Anterior cingulate cortex (tissue), 58 donors: ENCODE measurements around the gene MMP11.

Experiments used
- DNase-seq, 58 donors: peaks; one replicate each; lab custom pipeline; 2025; lab: John Stamatoyannopoulos, UW

MMP11 gene

DNA sequence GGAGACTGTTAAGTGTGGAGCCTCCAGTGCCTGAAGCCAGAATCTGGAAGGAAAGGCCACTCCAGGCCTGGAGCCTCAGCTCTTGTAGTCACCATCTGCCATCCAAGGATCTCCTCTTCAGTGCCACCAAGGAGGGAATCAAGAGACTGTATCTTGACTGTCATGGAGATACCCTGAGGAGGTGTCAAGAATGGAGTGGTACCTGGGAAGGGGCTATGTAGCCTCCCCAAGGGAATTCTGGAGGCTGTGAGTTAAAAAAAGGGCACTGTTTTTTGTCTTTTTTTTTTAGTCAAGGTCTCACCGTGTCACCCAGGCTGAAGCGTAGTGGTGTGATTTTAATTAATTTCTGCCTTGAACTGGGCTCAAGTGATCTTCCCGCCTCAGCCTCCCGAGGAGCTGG, 13.1 kb upstream of the MMP11 start:
- no peak for DNase-seq

GRCh38 chr22:23760056-23760455, 12.6 kb upstream of the MMP11 start:
- DNase-seq: no peak

DNA sequence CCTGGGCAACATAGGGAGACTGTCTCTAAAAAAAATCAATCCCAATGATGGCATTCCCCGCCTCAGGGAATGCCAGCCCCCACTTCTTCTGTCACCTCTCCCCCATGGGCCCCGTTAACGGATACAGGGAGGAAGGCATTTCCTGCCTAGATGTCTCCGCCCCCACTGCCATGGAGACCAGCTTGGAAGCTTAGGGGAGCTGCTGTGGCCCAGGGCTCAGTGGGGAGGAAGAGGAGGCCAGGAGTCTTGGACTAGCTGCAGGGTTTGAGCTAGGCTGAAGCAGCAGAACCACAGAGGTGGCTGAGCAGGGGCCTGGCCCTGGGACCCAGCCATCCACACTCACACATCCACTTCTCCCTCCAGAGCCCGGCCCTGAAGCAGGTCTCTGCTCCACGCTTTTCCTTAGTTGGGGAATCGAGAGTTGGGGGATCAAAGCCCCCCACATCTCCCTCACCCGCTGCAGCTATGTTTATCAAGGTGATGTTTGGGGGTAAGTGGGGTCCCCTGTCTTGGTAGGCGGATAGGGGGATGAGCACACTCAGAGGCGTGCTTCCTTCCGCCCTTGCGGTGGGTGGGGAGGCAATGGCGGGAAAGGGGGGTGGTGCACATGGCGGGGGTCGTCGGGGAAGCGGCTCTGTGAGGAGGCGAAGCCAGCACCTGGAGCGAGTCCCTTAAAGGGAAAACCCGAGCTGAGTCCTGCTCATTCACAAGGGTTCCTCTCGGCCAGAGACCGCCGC, 9.6 kb upstream of the MMP11 start, which contains the start of gene C22orf15:
Gene C22orf15, plus strand, starts transcription at position 149 of the 737 bp plus-strand sequence. Its CDS starts 317 bp downstream, at position 466.
- peak in 6 of 58 donors; percentile 14 to 41 (median 27) for DNase-seq

GRCh38 chr22:23763579-23763945, 9.1 kb upstream of the MMP11 start:
- DNase-seq: peak in 2 of 58 donors; percentile 4 to 49

- no peak for DNase-seq
Measured at GRCh38 chr22:23763954-23764353, 8.7 kb upstream of the MMP11 start.

GRCh38 chr22:23764899-23765881, 7.5 kb upstream of the MMP11 start:
- DNase-seq: no peak

GRCh38 chr22:23767303-23767672, 5.4 kb upstream of the MMP11 start:
- no peak for DNase-seq

GRCh38 chr22:23767673-23768548, 4.7 kb upstream of the MMP11 start, which contains the start of gene CHCHD10:
TSS of gene CHCHD10 (minus strand) at chr22:23767972. CDS start at chr22:23767874, 98 bp downstream.
- DNase-seq: peak; percentile 41 to 91 (median 82)

GRCh38 chr22:23769321-23769965, 3.2 kb upstream of the MMP11 start:
- no peak for DNase-seq

GRCh38 chr22:23772315-23772648, 367 bp upstream of the MMP11 start:
- DNase-seq: no peak

DNA sequence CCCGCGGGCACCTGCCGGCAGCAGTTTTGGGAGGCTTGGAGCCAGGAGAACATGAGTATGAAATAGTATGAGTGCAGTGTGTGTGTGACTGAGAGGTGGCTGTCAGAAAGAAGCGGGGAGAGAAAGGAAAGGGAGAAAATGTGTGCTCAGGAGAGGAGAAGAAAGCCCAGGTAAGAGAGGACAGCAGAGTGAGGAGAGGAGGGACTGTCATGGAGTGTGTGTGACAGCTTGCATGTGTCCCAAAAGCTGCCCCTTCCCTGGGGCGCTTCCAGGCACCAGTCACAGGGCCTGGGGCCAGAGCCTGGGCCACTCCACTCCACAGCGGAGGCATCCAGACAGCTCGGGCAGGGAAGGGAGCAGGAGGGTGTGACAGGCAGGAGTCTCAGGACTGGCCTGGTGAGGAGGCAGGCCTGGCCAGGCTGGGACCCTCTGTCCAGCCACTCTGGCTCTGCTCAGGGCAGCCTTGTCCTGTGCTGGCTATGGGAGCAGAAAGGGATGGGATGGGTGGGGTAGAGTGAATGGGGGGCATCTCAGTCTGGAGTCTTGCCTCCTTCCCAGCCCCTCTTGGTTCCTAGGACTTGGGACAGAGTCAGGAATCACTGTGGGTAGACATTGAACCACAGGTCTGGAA, 949 bp downstream of the MMP11 start:
- DNase-seq: no peak

GRCh38 chr22:23774114-23774921, 1.7 kb downstream of the MMP11 start:
- DNase-seq: no peak

GRCh38 chr22:23774922-23775436, 2.3 kb downstream of the MMP11 start:
- DNase-seq: no peak

GRCh38 chr22:23775779-23776375, 3.2 kb downstream of the MMP11 start:
- DNase-seq: no peak

- DNase-seq: no peak
Measured at GRCh38 chr22:23777776-23778576, 5.3 kb downstream of the MMP11 start.

DNA sequence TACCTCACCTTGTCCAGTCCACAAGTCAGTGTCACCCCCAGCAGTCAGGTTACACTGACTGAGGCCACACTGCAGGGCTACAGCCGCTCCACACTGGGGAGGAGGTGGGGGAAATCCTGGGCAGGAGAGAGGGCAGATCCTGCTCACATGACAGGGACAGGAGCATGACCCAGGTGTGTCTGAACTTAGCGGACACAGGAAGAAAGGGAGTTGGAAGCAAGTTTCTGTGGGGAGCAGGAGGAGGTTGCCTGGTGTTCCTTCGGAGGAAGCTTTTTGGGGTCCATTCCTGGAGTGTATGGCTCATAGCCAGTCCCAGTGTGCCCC, 5.9 kb downstream of the MMP11 start:
- DNase-seq: no peak

DNA sequence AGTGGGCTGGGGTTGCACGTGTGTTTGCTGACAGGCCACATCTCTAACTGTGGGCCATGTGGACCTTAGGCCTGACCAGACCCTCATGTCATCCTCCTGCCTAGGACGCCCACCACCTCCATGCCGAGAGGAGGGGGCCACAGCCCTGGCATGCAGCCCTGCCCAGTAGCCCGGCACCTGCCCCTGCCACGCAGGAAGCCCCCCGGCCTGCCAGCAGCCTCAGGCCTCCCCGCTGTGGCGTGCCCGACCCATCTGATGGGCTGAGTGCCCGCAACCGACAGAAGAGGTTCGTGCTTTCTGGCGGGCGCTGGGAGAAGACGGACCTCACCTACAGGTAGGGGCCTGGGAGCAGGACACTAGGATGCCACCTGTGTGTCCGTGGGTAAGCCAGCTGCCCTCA, 6.4 kb downstream of the MMP11 start:
- no peak for DNase-seq
